Measurements from ENCODE around the gene MYO3B.

DNA sequence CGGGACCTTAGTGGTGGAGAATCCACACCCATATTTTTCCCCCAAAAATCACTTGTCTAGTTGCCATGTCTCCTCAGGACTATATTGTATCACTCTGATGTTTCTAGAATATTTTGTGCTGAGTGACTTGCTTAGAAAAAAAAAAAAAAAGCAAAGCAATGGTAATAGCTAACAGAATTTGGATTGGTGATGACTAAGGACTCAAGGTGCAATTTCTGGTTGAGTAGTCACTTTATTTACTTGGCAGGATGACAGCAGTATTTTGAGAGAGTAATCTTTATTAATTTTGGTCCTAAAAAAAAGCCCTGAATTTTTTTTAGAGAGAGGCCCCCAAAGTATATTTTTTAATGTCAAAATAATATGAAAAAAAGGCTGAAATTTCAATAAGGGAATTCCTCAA lies 32.8 kb upstream of the MYO3B start:
- TF ChIP-seq CTCF (IDR thresholded peaks at IDR 0.05) (no peak), SMAD3 (CRISPR knock-in tag; IDR thresholded peaks at IDR 0.05; ENCODE audit: borderline replicate concordance) (no peak), MYBL2 (CRISPR knock-in tag; IDR thresholded peaks at IDR 0.05) (no peak), ZNF317 (CRISPR knock-in tag; IDR thresholded peaks at IDR 0.05; ENCODE audit: borderline replicate concordance, low read depth) (no peak), ESRRA (CRISPR knock-in tag; IDR thresholded peaks at IDR 0.05; ENCODE audit: borderline replicate concordance) (no peak), IRF1 (CRISPR knock-in tag; IDR thresholded peaks at IDR 0.05) (no peak)
- TF ChIP-seq, protein P1, sequence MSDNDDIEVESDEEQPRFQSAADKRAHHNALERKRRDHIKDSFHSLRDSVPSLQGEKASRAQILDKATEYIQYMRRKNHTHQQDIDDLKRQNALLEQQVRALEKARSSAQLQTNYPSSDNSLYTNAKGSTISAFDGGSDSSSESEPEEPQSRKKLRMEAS (CRISPR knock-in tag; IDR thresholded peaks at IDR 0.05) = no peak
- TF ChIP-seq, protein P2, sequence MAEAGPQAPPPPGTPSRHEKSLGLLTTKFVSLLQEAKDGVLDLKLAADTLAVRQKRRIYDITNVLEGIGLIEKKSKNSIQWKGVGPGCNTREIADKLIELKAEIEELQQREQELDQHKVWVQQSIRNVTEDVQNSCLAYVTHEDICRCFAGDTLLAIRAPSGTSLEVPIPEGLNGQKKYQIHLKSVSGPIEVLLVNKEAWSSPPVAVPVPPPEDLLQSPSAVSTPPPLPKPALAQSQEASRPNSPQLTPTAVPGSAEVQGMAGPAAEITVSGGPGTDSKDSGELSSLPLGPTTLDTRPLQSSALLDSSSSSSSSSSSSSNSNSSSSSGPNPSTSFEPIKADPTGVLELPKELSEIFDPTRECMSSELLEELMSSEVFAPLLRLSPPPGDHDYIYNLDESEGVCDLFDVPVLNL (CRISPR knock-in tag; IDR thresholded peaks at IDR 0.05; ENCODE audit: borderline replicate concordance, low read depth) = no peak

Data from WTC11 (cell line).